SK-N-SH treated with all-trans-retinoic acid at 6 μM for 48 hours (cell line): Measurements from ENCODE around the gene ZNF423.

Experiments used
- CREB5 ChIP-seq: fragments of 250-450 bp; sonication (Bioruptor Pico); IDR thresholded peaks from 2 replicates; pipeline ENCODE4 v1.5.1; 2020; ENCODE audit warnings: low read depth, mild to moderate bottlenecking, moderate library complexity
- ISL1 ChIP-seq: fragments of 250-450 bp; sonication (Bioruptor Pico); IDR thresholded peaks from 2 replicates; pipeline ENCODE4 v2.1.2; 2022; ENCODE audit warnings: mild to moderate bottlenecking, moderate library complexity
- PATZ1 ChIP-seq: fragments of 250-450 bp; sonication (Bioruptor Pico); IDR thresholded peaks from 2 replicates; pipeline ENCODE4 v1.8.0; 2020; ENCODE audit warnings: mild to moderate bottlenecking, moderate library complexity, borderline replicate concordance
- RARB ChIP-seq: fragments of 250-450 bp; sonication (Bioruptor Pico); IDR thresholded peaks from 2 replicates; pipeline ENCODE4 v1.8.0; 2021; ENCODE audit warnings: mild to moderate bottlenecking, moderate library complexity
- SNAI2 ChIP-seq: fragments of 250-450 bp; sonication (Bioruptor Pico); IDR thresholded peaks from 2 replicates; pipeline ENCODE4 v1.5.0; 2020; ENCODE audit warnings: mild to moderate bottlenecking, moderate library complexity
- TOX ChIP-seq: fragments of 250-450 bp; sonication (Bioruptor Pico); IDR thresholded peaks from 2 replicates; pipeline ENCODE4 v1.8.0; 2021; ENCODE audit warnings: mild to moderate bottlenecking, moderate library complexity, borderline replicate concordance
- TSHZ2 ChIP-seq: fragments of 250-450 bp; sonication (Bioruptor Pico); IDR thresholded peaks from 2 replicates; pipeline ENCODE4 v1.5.0; 2020; ENCODE audit warnings: mild to moderate bottlenecking, moderate library complexity
- ZC3H10 ChIP-seq: fragments of 250-450 bp; sonication (Bioruptor Pico); IDR thresholded peaks from 2 replicates; pipeline ENCODE4 v1.5.1; 2021; ENCODE audit warnings: mild to moderate bottlenecking, moderate library complexity
- ZFP30 ChIP-seq: fragments of 450-650 bp; formaldehyde crosslinking; IDR thresholded peaks from 2 replicates; pipeline ENCODE4 v1.5.0; 2022; ENCODE audit warnings: mild to moderate bottlenecking, moderate library complexity
- ZNF70 ChIP-seq: fragments of 450-650 bp; formaldehyde crosslinking; IDR thresholded peaks from 2 replicates; pipeline ENCODE4 v1.5.0; 2020; ENCODE audit warnings: mild to moderate bottlenecking, moderate library complexity

GRCh38 chr16:49491106-49491670 is 364.7 kb downstream of the ZNF423 start:
- TF ChIP-seq CREB5 (CRISPR knock-in tag) (no peak), ZNF70 (no peak), TSHZ2 (CRISPR knock-in tag) (no peak), RARB (CRISPR knock-in tag) (no peak), PATZ1 (CRISPR knock-in tag) (no peak), TOX (CRISPR knock-in tag) (no peak), ZFP30 (no peak), SNAI2 (CRISPR knock-in tag) (no peak), ISL1 (no peak), ZC3H10 (CRISPR knock-in tag) (no peak)
